K562 (cell line): ENCODE results near the gene CD68. TPM values are rescaled to one million over a fixed set of nuclear protein-coding genes. Genes with fewer than 3 reads are reported as not detected.

Experiments
- CTCF ChIP-seq, 3 experiments: IDR thresholded peaks in 2 of 3; conservative IDR thresholded peaks in 1 of 3; 2 replicates each; pipeline ENCODE4 v1.5.1; 2011 to 2012; ENCODE audit warnings: low read length in 3 of 3, mild to moderate bottlenecking in 3 of 3, control low read depth in 2 of 3, improper control_type of control experiment in 1 of 3, inconsistent platforms in 1 of 3, low read depth in 1 of 3, mixed read lengths in 1 of 3, moderate library complexity in 1 of 3; ENCODE audit not compliant: insufficient read depth in 2 of 3
- CXXC5 ChIP-seq: fragments of 250-450 bp; sonication (Bioruptor Pico); IDR thresholded peaks from 2 replicates; pipeline ENCODE4 v1.8.0; 2022; ENCODE audit warnings: inconsistent platforms, mild to moderate bottlenecking, moderate library complexity
- MEIS2 ChIP-seq: fragments of 450-650 bp; IDR thresholded peaks from 2 replicates; pipeline ENCODE4 v1.6.1; 2014; ENCODE audit warnings: mild to moderate bottlenecking; ENCODE audit not compliant: partially characterized antibody
- MTF1 ChIP-seq: fragments of 250-450 bp; sonication (Bioruptor Pico); IDR thresholded peaks from 2 replicates; pipeline ENCODE4 v1.9.0; 2021; ENCODE audit warnings: moderate library complexity, mild to moderate bottlenecking, inconsistent platforms, borderline replicate concordance
- NR2C2 ChIP-seq, 2 experiments: fragments of 200-800 bp in 1 of 2; sonication (Bioruptor generic) in 1 of 2; sonication (generic) in 1 of 2; formaldehyde crosslinking in 1 of 2; IDR thresholded peaks; 2 replicates each; pipeline versions ENCODE4 v1.6.1 to v1.8.0; 2016 to 2022; ENCODE audit warnings: mild to moderate bottlenecking in 1 of 2, missing compliant biosample characterization in 1 of 2, missing genetic modification characterization in 1 of 2, missing genetic modification reagents in 1 of 2
- ZNF592 ChIP-seq: fragments of 450-650 bp; IDR thresholded peaks from 2 replicates; pipeline ENCODE4 v1.6.1; 2017; ENCODE audit warnings: antibody characterized with exemption, mild to moderate bottlenecking
- polyA plus RNA-seq, 8 experiments: library from polyadenylated mRNA; depleted of rRNA in 4 of 8; stranded (reverse) in 5 of 8; unstranded in 3 of 8; fragments of >200 nt; fragmentation: Nextera tagmentation in 2 of 8; fragmentation: Illumina TruSeq in 1 of 8; extraction: Ambion mirVana in 2 of 8; extraction: Trizol in 1 of 8; gene quantifications; 2 replicates each; pipeline versions ENCODE4 v1.2.1 to v1.2.3, GENCODE V29; 2011 to 2014; ENCODE audit warnings: inconsistent platforms in 1 of 8, missing spikeins in 1 of 8
- total RNA-seq, 7 experiments: library from RNA; depleted of rRNA in 6 of 7; stranded (reverse); fragments of >200 nt in 6 of 7; fragmentation: Illumina TruSeq in 2 of 7; extraction: Trizol in 2 of 7; gene quantifications; 2 replicates each; pipeline versions ENCODE4 v1.2.1 to v1.2.3, GENCODE V29; 2011 to 2021; ENCODE audit warnings: low replicate concordance in 1 of 7

CD68 gene
- total and polyA plus RNA-seq, 9 of the 15 experiments (the other 6 are each of a cell fraction or from before 2014, with no cell fraction given), result 28.2 to 89.8 (median 37.7) TPM

DNA sequence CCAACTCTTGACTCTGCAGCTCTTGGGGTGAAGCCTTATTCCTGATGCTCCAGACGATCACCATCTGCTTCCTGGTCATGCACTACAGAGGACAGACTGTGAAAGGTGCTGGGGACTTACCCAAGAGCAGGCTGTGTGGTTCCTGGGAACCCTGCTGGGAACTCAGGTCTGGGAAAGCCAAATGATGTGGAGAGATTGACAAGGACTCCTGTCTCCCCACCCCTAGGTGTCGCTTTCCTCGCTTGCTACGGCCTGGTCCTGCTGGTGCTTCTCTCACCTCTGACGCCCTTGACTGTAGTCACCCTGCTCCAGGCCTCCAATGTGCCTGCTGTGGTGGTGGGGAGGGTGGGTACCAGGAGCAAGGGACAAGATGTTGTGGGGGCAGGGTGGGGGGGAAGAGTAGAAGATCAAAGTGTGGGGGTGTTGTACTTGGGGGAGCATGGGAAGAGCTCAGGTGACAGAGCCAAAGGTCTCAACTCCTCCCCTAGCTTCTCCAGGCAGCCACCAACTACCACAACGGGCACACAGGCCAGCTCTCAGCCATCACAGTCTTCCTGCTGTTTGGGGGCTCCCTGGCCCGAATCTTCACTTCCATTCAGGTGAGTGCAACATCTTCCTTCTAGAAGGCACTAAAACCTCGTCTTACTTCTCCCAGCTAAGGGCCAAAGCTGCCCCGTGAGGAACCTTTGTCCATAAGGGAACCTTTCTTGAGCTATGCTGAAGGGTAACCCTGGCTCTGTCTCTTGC is 7.4 kb downstream of the CD68 start (continued):
- TF ChIP-seq CTCF (IDR thresholded peaks at IDR 0.05 in 2 of 3, conservative IDR thresholded peaks at IDR 0.05 in 1 of 3; ENCODE audit: insufficient read depth in 2 of 3, low read depth in 1 of 3, low read length in 3 of 3) (peak; percentile 66 to 72 (median 68)), CXXC5 (CRISPR knock-in tag) (peak; percentile 11; the same call in 1 of the 2 replicates), MTF1 (CRISPR knock-in tag) (no peak), ZNF592 (peak; percentile 80), NR2C2 (CRISPR knock-in tag; IDR thresholded peaks at IDR 0.05) (no peak), NR2C2 (tag; IDR thresholded peaks at IDR 0.05) (0 out of 2 replicates have a peak, but pooled peaks have one; percentile 26), MEIS2 (peak; percentile 68)
